ENCODE results near the gene GNAZ. TPM values are rescaled to one million over a fixed set of nuclear protein-coding genes. Genes with fewer than 3 reads are reported as not detected.

The GNAZ gene
- total and polyA plus RNA-seq, 4 donors, result 0.21 to 2.2 (median 0.38) TPM

DNA sequence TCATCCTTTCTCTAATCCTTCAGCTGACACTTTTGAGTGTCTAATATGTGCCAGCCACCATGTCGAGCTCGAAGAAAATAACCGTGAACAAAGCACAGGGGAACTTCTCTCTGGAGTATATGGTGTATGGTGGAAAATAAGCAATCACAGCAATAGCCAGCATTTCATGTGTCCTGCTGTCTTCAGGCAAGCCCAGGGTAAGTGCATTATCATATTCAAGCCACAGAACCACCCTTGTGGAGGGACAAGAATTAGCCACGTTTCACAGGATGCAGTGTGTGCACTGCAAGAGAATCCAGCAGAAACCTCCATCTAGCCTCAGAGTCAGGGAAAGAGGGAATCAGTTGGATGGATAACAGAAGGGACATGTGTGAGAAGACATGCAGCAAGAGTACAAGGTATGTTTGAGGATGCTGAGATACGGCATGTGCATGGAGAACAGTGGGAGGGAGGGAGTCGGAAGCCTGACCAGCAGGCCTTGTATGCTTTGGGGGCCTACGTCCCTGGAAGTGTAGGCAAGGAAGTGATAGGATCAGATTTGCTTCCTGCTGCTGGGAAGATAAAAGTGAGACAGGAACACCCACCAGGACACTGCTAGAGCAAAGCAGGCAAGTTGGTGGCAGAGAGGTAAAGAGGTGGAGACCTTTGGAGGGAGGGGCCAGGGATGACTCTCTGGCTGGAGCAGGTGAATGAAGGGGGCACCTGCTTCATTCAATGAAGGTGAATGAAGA lies 14.7 kb upstream of the GNAZ start:
- no peaks in the 10 kb centered on the region for H3K4me1 ChIP-seq (ENCODE audit: control insufficient read depth in 4 of 4, insufficient read depth in 4 of 4, low read length in 3 of 4)
- no peaks in the 10 kb centered on the region for H3K27me3 ChIP-seq (ENCODE audit: control insufficient read depth in 4 of 4, insufficient read depth in 4 of 4, low read length in 3 of 4)
- peaks cover 0 to 8% (median 2%) of the 10 kb centered on the region in 4 donors for H3K9me3 ChIP-seq (ENCODE audit: control insufficient read depth in 4 of 4, low read length in 3 of 4)
- no peak overlapping the region for H3K27ac ChIP-seq (ENCODE audit: low read depth in 1 of 2, low read length in 2 of 2)
- no peak overlapping the region for H3K9ac ChIP-seq (ENCODE audit: low read depth in 1 of 2, low read length in 2 of 2)
- no peak overlapping the region for H3K4me3 ChIP-seq (ENCODE audit: low read depth in 1 of 3, low read length in 3 of 3)
- DNase-seq (ENCODE audit: low spot score), result no peak
- TF ChIP-seq, protein P1, sequence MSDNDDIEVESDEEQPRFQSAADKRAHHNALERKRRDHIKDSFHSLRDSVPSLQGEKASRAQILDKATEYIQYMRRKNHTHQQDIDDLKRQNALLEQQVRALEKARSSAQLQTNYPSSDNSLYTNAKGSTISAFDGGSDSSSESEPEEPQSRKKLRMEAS (IDR thresholded peaks at IDR 0.05), result no peak
- no peak for TF ChIP-seq FOXA2 (IDR thresholded peaks at IDR 0.05)
- no peak for TF ChIP-seq HNF4G (IDR thresholded peaks at IDR 0.05)
- TF ChIP-seq RAD21 (IDR thresholded peaks at IDR 0.05), result no peak
- no peak for TF ChIP-seq SP1 (IDR thresholded peaks at IDR 0.05)
- TF ChIP-seq, protein P2, sequence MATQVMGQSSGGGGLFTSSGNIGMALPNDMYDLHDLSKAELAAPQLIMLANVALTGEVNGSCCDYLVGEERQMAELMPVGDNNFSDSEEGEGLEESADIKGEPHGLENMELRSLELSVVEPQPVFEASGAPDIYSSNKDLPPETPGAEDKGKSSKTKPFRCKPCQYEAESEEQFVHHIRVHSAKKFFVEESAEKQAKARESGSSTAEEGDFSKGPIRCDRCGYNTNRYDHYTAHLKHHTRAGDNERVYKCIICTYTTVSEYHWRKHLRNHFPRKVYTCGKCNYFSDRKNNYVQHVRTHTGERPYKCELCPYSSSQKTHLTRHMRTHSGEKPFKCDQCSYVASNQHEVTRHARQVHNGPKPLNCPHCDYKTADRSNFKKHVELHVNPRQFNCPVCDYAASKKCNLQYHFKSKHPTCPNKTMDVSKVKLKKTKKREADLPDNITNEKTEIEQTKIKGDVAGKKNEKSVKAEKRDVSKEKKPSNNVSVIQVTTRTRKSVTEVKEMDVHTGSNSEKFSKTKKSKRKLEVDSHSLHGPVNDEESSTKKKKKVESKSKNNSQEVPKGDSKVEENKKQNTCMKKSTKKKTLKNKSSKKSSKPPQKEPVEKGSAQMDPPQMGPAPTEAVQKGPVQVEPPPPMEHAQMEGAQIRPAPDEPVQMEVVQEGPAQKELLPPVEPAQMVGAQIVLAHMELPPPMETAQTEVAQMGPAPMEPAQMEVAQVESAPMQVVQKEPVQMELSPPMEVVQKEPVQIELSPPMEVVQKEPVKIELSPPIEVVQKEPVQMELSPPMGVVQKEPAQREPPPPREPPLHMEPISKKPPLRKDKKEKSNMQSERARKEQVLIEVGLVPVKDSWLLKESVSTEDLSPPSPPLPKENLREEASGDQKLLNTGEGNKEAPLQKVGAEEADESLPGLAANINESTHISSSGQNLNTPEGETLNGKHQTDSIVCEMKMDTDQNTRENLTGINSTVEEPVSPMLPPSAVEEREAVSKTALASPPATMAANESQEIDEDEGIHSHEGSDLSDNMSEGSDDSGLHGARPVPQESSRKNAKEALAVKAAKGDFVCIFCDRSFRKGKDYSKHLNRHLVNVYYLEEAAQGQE (IDR thresholded peaks at IDR 0.05), result no peak
- TF ChIP-seq EGR1 (IDR thresholded peaks at IDR 0.05; ENCODE audit: low read depth in 2 of 2), result no peak
- TF ChIP-seq YY1 (IDR thresholded peaks at IDR 0.05), result no peak
- TF ChIP-seq NR2F2 (IDR thresholded peaks at IDR 0.05), result no peak
- no peak for TF ChIP-seq HNF4A (conservative IDR thresholded peaks at IDR 0.05)
- no peak for TF ChIP-seq FOXA1 (IDR thresholded peaks at IDR 0.05)
- no peak for TF ChIP-seq GABPA (IDR thresholded peaks at IDR 0.05 in 1 of 2, conservative IDR thresholded peaks at IDR 0.05 in 1 of 2)
- no peak for TF ChIP-seq RXRA (IDR thresholded peaks at IDR 0.05)
- TF ChIP-seq, protein P3, sequence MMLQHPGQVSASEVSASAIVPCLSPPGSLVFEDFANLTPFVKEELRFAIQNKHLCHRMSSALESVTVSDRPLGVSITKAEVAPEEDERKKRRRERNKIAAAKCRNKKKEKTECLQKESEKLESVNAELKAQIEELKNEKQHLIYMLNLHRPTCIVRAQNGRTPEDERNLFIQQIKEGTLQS (IDR thresholded peaks at IDR 0.05), result no peak
- TF ChIP-seq, protein P4, sequence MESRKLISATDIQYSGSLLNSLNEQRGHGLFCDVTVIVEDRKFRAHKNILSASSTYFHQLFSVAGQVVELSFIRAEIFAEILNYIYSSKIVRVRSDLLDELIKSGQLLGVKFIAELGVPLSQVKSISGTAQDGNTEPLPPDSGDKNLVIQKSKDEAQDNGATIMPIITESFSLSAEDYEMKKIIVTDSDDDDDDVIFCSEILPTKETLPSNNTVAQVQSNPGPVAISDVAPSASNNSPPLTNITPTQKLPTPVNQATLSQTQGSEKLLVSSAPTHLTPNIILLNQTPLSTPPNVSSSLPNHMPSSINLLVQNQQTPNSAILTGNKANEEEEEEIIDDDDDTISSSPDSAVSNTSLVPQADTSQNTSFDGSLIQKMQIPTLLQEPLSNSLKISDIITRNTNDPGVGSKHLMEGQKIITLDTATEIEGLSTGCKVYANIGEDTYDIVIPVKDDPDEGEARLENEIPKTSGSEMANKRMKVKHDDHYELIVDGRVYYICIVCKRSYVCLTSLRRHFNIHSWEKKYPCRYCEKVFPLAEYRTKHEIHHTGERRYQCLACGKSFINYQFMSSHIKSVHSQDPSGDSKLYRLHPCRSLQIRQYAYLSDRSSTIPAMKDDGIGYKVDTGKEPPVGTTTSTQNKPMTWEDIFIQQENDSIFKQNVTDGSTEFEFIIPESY (IDR thresholded peaks at IDR 0.05), result no peak
- TF ChIP-seq JUND (IDR thresholded peaks at IDR 0.05), result no peak
- no peak for TF ChIP-seq TAF1 (conservative IDR thresholded peaks at IDR 0.05)
- 83% methylated on average over 7 of the region's 7 CpGs for WGBS
- no peaks in the 10 kb centered on the region for H3K36me3 ChIP-seq (ENCODE audit: control insufficient read depth in 4 of 4, insufficient read depth in 3 of 4, low read depth in 1 of 4, low read length in 3 of 4)

DNA sequence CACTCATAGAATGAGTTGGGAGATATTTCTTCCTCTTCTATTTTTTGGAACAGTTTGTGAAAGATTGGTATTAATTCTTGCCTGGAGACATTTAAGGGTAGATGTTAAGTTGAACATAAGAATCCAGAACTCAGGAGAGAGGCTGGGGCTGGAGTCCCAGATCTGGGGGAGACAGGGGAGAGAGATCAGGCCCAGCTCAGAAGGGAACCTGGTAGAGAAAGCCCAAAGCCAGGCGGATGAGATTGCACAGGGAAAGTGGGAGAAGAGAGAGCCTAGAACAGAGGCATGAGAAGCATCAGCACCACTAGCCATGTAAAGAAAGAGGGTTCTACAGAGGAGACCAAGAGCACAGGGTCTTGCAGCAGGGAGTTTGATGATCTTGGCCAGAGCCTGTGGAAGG lies 13.0 kb upstream of the GNAZ start:
- peak; percentile 17 for DNase-seq (ENCODE audit: low spot score)
- Histone ChIP-seq H3K27ac (ENCODE audit: low read depth in 1 of 2, low read length in 2 of 2) (no peak overlapping the region), H3K36me3 (ENCODE audit: control insufficient read depth in 4 of 4, insufficient read depth in 3 of 4, low read depth in 1 of 4, low read length in 3 of 4) (no peaks in the 10 kb centered on the region), H3K9me3 (ENCODE audit: control insufficient read depth in 4 of 4, low read length in 3 of 4) (peaks cover 0 to 8% (median 2%) of the 10 kb centered on the region in 4 donors), H3K9ac (ENCODE audit: low read depth in 1 of 2, low read length in 2 of 2) (no peak overlapping the region), H3K4me3 (ENCODE audit: low read depth in 1 of 3, low read length in 3 of 3) (no peak overlapping the region), H3K4me1 (ENCODE audit: control insufficient read depth in 4 of 4, insufficient read depth in 4 of 4, low read length in 3 of 4) (no peaks in the 10 kb centered on the region), H3K27me3 (ENCODE audit: control insufficient read depth in 4 of 4, insufficient read depth in 4 of 4, low read length in 3 of 4) (no peaks in the 10 kb centered on the region)
- WGBS, result 7% methylated on average over 1 of the region's 1 CpG
- no peak for TF ChIP-seq HNF4A (conservative IDR thresholded peaks at IDR 0.05)
- TF ChIP-seq, protein P2 (IDR thresholded peaks at IDR 0.05), result no peak
- TF ChIP-seq TAF1 (conservative IDR thresholded peaks at IDR 0.05), result no peak
- TF ChIP-seq NR2F2 (IDR thresholded peaks at IDR 0.05), result no peak
- no peak for TF ChIP-seq FOXA1 (IDR thresholded peaks at IDR 0.05)
- TF ChIP-seq RAD21 (IDR thresholded peaks at IDR 0.05), result no peak
- TF ChIP-seq SP1 (IDR thresholded peaks at IDR 0.05), result no peak
- no peak for TF ChIP-seq HNF4G (IDR thresholded peaks at IDR 0.05)
